GM10248 (cell line): Measurements from ENCODE around the gene TTC3.
"Not testable (repeated sequence)": the region's sequence is repeated elsewhere in the genome, so short reads cannot be mapped to it uniquely, and the experiment has no call there.

Experiments
- CTCF ChIA-PET: fragments of 300-600 bp; sonication (Branson Sonifier 250); formaldehyde crosslinking; extraction: SDS; loops from one replicate; lab custom pipeline; 2021; ENCODE audit warnings: antibody characterized with exemption; lab: Yijun Ruan, JAX
- POLR2A ChIA-PET: fragments of 350-650 bp; sonication (Branson Sonifier 250); formaldehyde crosslinking; extraction: SDS; loops from one replicate; lab custom pipeline; 2020; ENCODE audit warnings: antibody characterized with exemption; lab: Yijun Ruan, JAX
- DNase-seq: peaks from one replicate; pipeline ENCODE4 v3.0.0; 2012; ENCODE audit errors: extremely low spot score
- TF ChIP-seq, protein P1 (sequence below): IDR thresholded peaks from 2 replicates; pipeline ENCODE4 v1.5.1; 2012; ENCODE audit warnings: mild to moderate bottlenecking, low read depth; ENCODE audit errors: extremely low read depth, missing control alignments, control extremely low read depth

The TTC3 gene

DNA sequence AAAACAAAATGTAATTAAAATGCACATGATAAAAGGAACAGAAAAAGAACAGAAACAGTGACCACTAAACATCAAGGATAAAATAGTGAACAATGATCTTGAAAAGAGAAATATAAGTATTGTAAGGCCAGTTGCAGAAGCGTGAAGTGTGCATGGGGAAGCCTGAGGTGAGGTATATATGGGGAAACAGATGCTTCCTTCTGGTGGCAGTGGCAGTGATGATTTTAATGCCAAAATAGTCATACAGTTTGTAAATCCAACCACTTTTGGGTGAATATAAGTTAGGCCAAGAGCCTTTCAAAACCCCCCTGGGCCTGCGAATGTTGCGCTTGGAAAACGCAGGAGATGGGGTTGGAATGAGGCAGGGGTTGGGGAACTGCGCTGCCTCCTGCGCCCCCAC lies 27.3 kb downstream of the TTC3 start:
- no peak for DNase-seq
- CTCF ChIA-PET, result no interaction called here
- TF ChIP-seq, protein P1, sequence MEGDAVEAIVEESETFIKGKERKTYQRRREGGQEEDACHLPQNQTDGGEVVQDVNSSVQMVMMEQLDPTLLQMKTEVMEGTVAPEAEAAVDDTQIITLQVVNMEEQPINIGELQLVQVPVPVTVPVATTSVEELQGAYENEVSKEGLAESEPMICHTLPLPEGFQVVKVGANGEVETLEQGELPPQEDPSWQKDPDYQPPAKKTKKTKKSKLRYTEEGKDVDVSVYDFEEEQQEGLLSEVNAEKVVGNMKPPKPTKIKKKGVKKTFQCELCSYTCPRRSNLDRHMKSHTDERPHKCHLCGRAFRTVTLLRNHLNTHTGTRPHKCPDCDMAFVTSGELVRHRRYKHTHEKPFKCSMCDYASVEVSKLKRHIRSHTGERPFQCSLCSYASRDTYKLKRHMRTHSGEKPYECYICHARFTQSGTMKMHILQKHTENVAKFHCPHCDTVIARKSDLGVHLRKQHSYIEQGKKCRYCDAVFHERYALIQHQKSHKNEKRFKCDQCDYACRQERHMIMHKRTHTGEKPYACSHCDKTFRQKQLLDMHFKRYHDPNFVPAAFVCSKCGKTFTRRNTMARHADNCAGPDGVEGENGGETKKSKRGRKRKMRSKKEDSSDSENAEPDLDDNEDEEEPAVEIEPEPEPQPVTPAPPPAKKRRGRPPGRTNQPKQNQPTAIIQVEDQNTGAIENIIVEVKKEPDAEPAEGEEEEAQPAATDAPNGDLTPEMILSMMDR, result no peak
- POLR2A ChIA-PET, result no interaction called here

DNA sequence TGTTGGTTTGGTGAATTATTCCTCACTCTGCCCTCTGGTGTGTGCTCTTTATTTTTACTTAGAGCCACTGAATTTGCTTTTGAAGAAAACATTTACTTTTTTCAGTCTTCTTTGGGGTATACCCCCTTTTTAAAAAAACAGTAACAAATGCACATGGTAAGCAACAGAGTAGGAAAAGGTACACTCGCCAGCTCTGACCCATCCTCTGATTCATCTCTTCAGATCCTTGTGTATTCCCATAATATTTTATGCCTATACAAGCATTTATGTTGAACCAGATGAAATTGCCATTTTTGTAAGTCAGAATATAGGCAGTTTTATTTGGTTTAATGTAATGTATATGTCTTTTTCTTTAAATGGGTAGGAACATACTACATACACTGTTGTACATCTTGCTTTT lies 28.3 kb downstream of the TTC3 start:
- CTCF ChIA-PET, result no interaction called here
- POLR2A ChIA-PET, result no interaction called here
- no peak for DNase-seq
- TF ChIP-seq, protein P1, result no peak

DNA sequence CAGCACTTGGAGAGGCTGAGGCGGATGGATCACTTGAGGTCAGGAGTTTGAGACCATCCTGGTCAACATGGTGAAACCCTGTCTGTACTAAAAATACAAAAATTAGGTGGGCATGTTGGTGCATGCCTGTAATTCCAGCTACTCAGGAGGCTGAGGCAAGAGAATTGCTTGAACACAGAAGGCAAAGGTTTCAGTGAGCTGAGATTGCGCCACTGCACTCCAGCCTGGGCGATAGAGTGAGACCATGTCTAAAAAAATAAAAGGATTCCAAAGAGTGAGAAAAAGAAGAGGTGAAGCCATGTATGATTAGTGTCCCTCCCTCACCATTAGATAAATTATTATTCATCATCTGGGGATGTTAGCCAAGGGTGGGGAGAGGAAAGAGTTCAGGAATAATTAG lies 29.7 kb downstream of the TTC3 start:
- DNase-seq, CTCF ChIA-PET, POLR2A ChIA-PET: not testable (repeated sequence)

DNA sequence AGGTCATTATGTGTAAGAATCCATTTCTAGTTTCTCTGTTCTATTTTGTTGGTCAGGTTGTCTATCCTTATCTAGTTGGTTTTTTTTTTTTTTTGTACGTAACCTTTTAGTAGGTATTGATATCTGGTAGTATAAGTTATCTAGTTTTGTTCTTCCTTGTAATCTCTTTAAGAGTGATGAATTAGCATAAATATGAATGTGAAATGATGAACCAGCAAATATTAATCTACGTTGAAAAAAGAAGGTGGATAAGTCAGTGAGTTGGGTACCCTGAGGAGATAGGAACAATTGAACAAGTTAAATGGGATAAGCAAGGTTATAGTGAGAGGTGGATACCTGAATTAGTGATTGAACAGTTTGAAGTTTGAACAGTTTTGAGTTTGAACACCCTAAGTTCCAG lies 33.9 kb downstream of the TTC3 start:
- no peak for DNase-seq
- POLR2A ChIA-PET, result no interaction called here
- TF ChIP-seq, protein P1, result no peak
- CTCF ChIA-PET, result no interaction called here

DNA sequence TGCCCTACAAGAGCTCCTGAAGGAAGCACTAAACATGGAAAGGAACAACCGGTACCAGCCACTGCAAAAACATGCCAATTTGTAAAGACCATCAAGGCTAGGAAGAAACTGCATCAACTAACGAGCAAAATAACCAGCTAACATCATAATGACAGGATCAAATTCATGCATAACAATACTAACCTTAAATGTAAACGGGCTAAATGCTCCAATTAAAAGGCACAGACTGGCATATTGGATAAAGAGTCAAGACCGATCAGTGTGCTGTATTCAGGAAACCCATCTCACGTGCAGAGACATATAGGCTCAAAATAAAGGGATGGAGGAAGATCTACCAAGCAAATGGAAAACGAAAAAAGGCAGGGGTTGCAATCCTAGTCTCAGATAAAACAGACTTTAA lies 38.0 kb downstream of the TTC3 start:
- CTCF ChIA-PET, DNase-seq, POLR2A ChIA-PET: not testable (repeated sequence)

DNA sequence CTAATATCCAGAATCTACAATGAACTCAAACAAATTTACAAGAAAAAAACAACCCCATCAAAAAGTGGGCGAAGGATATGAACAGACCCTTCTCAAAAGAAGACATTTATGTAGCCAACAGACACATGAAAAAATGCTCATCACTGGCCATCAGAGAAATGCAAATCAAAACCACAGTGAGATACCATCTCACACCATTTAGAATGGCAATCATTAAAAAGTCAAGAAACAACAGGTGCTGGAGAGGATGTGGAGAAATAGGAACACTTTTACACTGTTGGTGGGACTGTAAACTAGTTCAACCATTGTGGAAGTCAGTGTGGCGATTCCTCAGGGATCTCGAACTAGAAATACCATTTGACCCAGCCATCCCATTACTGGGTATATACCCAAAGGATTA lies 41.2 kb downstream of the TTC3 start:
- POLR2A ChIA-PET, DNase-seq, CTCF ChIA-PET: not testable (repeated sequence)

DNA sequence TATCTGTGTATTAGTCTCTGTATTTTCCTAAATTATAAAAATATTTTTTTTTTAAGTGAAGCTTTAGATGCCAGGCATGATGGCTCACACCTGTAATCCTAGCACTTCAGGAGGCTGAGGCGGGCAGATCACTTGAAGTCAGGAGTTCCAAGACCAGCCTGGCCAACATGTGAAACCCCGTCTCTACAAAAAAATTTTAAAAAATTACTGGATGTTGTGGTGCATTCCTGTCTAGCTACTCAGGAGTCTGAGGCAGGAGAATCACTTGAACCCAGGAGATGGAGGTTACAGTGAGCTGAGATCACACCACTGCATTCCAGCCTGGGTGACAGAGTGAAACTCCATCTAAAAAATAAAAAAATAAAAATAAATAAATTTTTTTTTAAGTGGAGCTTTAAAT lies 43.4 kb downstream of the TTC3 start:
- DNase-seq, POLR2A ChIA-PET: not testable (repeated sequence)
- CTCF ChIA-PET, result interaction anchor here (0.7 kb wide), 1 partner anchor 10 kb away, joined by 3 read pairs; no protein-coding TSS in a partner anchor

DNA sequence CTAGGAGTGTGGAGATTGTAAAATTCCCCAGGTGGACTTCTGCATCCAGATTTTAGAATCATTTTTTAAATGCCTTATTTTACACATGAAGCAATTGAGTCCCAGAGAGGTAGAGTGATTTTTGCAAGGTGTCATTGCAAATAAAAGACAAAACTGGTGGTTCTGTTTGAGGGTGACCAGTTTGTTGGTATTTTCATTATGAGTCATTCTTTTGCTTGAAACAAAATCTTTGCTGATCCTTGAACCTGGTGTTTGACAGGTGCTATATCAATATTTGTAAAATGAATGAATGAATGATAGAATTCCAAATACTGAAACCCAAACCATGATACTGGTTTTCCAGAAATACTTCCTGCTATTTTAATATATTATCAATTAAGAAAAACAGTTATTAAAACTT lies 44.1 kb downstream of the TTC3 start:
- POLR2A ChIA-PET, result no interaction called here
- CTCF ChIA-PET, result interaction anchor here (0.7 kb wide), 1 partner anchor 9 kb away, joined by 3 read pairs; no protein-coding TSS in a partner anchor
- no peak for DNase-seq
- TF ChIP-seq, protein P1, result no peak

DNA sequence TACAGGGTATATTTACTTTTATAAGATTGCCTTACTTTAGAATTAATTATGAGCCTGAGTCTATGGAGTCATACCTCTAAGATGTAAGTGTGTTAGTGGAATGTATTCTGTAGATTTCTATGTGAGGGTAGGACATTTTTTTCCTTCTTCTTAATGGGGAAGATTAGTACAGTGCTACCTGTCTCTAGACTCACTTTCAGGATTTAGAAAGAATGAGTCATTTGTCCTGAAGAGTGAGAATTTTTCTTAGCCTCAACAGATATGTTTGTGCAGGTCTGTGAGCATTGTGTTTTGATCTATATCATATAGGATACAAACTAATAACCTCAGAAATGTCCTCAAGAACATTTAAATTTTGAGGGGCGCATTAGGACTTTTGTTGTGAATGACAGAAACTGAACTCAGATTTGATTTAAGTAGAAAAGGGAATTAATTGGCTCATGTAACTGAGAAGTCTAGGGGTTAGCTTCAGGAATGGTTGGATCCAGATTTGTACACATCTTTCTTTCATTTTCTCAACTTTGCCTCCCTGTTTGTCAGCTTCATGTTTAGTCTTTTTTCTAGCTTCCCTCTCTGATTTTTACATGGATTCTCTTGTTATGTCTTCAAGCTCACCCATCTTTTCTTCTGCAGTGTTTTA lies 45.3 kb downstream of the TTC3 start:
- TF ChIP-seq, protein P1, result no peak
- ChIA-PET CTCF (no interaction called here), POLR2A (no interaction called here)
- no peak for DNase-seq
